Peyer's patch (tissue), 4 donors: ENCODE results near the gene EFNA5.

ENCODE experiments used
- POLR2A ChIP-seq, 2 donors: fragments of 450-650 bp; IDR thresholded peaks; one replicate each; pipeline ENCODE4 v1.5.1; 2017; ENCODE audit warnings: antibody characterized with exemption in 2 of 2, mild to moderate bottlenecking in 2 of 2, moderate library complexity in 2 of 2
- TF ChIP-seq, protein P1 (sequence below), 6 experiments: fragments of 450-650 bp in 4 of 6; fragments of 200-600 bp in 2 of 6; sonication (generic) in 1 of 6; IDR thresholded peaks; one replicate each; pipeline ENCODE4 v1.5.1; 2017 to 2019; ENCODE audit warnings: antibody characterized with exemption in 6 of 6, mild to moderate bottlenecking in 3 of 6, moderate library complexity in 1 of 6

DNA sequence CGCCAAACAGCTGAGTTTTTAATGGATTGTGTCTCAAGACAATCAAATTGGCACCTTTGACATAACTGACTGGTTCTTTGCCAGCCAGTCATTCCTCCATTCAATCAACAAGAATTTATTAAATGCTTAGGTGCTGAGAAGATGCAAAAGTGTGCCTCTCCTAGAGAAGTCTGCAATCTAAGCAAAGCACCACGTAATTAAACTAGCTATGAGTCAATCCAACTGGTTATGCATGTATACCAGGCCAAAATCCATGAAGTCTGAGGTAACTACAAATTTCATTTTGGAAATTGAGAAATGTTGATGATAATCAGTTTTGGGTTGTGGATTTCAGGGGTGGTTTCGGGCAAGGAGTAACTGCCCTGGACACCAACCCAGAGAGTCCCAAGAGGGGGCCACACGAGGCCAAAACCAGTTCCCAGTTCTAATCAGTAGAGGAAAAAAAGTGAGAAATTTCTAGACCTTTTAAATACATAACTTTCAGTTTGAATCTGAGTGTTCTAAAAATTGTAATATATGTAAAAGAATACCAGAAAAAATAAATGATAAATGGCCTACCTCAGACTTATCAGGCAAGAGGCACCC, 92.6 kb downstream of the EFNA5 start:
- TF ChIP-seq, protein P1, sequence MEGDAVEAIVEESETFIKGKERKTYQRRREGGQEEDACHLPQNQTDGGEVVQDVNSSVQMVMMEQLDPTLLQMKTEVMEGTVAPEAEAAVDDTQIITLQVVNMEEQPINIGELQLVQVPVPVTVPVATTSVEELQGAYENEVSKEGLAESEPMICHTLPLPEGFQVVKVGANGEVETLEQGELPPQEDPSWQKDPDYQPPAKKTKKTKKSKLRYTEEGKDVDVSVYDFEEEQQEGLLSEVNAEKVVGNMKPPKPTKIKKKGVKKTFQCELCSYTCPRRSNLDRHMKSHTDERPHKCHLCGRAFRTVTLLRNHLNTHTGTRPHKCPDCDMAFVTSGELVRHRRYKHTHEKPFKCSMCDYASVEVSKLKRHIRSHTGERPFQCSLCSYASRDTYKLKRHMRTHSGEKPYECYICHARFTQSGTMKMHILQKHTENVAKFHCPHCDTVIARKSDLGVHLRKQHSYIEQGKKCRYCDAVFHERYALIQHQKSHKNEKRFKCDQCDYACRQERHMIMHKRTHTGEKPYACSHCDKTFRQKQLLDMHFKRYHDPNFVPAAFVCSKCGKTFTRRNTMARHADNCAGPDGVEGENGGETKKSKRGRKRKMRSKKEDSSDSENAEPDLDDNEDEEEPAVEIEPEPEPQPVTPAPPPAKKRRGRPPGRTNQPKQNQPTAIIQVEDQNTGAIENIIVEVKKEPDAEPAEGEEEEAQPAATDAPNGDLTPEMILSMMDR (IDR thresholded peaks at IDR 0.05) = no peak
- TF ChIP-seq POLR2A (IDR thresholded peaks at IDR 0.05) = no peak
